Epithelial cell of proximal tubule (primary cell): ENCODE results near the gene ADGRF4. TPM values are rescaled to one million over a fixed set of nuclear protein-coding genes. Genes with fewer than 3 reads are reported as not detected.
A peak's percentile ranks its signal among the peaks of the same experiment; 100 is the strongest.

Experiments
- DNase-seq: peaks from one replicate; pipeline ENCODE4 v3.0.0-alpha.2; 2011; ENCODE audit warnings: low read depth
- H3K4me3 ChIP-seq: 2 replicates; pipeline ENCODE4 v1.5.1; 2011; ENCODE audit warnings: low read depth, mild to moderate bottlenecking, low read length
- total RNA-seq: library from RNA; depleted of rRNA; stranded (reverse); fragments of >200 nt; gene quantifications from 2 replicates; pipeline ENCODE4 v1.2.3, GENCODE V29; 2015
- TF ChIP-seq, protein P1 (sequence below): conservative IDR thresholded peaks from 2 replicates; pipeline ENCODE4 v1.5.1; 2012; ENCODE audit warnings: low read depth, mild to moderate bottlenecking, low read length

The ADGRF4 gene
- total RNA-seq, 1 donor from 2014 or later, result 1.5 TPM

GRCh38 chr6:47661960-47662359, 36.4 kb upstream of the ADGRF4 start:
- TF ChIP-seq, protein P1, sequence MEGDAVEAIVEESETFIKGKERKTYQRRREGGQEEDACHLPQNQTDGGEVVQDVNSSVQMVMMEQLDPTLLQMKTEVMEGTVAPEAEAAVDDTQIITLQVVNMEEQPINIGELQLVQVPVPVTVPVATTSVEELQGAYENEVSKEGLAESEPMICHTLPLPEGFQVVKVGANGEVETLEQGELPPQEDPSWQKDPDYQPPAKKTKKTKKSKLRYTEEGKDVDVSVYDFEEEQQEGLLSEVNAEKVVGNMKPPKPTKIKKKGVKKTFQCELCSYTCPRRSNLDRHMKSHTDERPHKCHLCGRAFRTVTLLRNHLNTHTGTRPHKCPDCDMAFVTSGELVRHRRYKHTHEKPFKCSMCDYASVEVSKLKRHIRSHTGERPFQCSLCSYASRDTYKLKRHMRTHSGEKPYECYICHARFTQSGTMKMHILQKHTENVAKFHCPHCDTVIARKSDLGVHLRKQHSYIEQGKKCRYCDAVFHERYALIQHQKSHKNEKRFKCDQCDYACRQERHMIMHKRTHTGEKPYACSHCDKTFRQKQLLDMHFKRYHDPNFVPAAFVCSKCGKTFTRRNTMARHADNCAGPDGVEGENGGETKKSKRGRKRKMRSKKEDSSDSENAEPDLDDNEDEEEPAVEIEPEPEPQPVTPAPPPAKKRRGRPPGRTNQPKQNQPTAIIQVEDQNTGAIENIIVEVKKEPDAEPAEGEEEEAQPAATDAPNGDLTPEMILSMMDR, result no peak
- DNase-seq, result no peak
- H3K4me3 ChIP-seq, result no peak overlapping the region

DNA sequence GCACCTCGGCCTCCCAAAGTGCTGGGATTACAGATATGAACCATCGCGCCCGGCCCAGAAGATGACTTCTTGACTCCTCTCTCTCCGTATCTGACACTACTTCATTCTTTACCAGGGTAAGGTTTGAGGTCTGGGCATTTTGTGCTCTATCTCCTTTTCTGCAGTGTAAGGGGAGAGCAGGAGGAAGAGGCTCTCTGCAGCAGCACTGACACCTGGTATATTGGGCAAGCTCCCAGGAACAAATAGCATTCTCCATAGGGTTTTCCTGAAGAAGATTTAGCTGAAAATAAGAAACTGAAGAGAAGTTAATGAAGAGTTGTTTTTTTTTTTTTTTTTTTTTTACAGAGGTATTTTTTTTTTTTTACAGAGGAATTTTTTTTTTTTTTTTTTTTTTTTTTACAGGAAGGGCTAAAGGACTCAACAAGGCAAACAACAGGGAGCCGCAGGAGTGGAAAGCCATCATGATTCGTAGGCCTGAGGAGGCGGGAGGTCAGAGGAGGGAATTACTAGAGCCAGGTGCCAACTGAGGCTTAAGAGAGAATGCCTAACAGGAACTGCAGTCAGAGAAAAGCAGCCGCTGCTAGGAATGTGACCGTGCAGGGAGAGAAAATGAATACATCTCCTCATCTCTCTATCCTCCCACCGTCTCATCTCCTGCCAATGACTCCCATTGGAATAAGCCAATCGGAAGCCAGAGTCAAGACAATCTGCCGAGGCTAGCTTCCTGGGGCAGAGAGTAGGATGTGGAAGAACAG, 34.7 kb upstream of the ADGRF4 start:
- H3K4me3 ChIP-seq, result no peak overlapping the region
- no peak for DNase-seq
- TF ChIP-seq, protein P1, result no peak

- no peak for DNase-seq
- no peak overlapping the region for H3K4me3 ChIP-seq
- TF ChIP-seq, protein P1, result no peak
Measured at GRCh38 chr6:47665112-47665511, 33.3 kb upstream of the ADGRF4 start.

- peak; percentile 98 for DNase-seq
- TF ChIP-seq, protein P1, result no peak
- H3K4me3 ChIP-seq, result peak overlapping the region; percentile 12
Measured at GRCh38 chr6:47669684-47670513, 28.5 kb upstream of the ADGRF4 start.

DNA sequence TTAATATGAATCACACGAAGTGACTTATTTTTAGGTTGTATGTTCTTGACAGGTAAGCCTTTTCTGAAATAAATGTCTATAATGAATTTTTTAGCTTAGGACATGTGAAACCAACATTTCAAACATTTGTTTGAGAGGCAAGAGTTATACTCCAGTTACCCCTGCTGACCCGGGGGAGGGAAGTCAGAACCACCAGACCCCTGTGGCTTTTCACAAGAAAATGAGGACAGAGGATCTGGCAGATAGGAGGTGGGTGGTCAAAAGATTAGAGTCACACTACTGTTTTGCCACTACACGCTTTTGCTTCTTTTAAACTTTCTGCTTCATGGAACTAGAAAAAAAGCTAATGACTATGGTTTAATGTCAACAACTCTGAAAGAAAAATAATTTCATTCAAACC, 27.5 kb upstream of the ADGRF4 start:
- TF ChIP-seq, protein P1, result no peak
- no peak overlapping the region for H3K4me3 ChIP-seq
- no peak for DNase-seq

DNA sequence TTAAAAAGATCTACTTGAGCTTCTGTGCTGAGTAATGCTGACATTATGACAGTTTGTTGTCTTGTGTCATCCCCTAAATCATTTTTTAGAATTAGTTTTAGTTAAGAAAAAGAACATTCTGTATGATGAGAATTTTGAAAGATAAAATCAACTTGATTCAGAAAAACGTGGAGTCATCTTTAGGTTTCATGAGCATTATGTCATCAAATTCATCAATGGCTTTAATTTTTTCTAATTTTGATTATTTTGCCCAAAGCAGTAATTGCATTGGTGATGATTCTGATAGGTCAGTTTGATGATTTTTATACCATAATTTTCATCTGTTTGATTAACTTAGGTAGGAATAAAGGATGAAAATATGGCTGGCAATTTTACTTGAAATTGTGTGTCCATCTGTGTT, 26.6 kb upstream of the ADGRF4 start:
- TF ChIP-seq, protein P1, result no peak

DNA sequence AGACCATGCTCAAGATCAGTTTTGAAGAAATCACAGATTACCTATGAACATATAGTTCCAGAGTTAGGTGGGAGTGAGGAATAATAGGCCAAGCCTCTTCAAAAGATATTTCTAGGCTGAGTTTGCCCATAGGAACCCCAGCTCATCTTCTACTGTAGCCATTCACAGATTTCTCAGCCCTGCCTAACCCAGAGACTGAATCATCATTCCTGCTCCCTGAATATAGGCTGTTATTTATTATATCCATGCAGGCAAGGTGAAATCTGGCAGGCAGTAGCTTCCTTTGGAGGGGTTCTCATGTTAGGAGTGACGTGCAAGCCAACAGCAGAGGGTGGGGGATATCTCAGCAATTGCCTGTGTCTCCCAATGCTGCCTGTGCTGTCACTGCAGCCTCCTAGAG, 25.6 kb upstream of the ADGRF4 start:
- TF ChIP-seq, protein P1, result no peak
- H3K4me3 ChIP-seq, result no peak overlapping the region
- no peak for DNase-seq

More for the DNA sequence above, 26.6 kb upstream of the ADGRF4 start:
- DNase-seq, result no peak
- H3K4me3 ChIP-seq, result no peak overlapping the region
